Astrocyte (in vitro differentiated cells and primary cell): ENCODE measurements around the gene CLPSL1. TPM values are rescaled to one million over a fixed set of nuclear protein-coding genes. Genes with fewer than 3 reads are reported as not detected.

Source experiments
- DNase-seq: peaks from one replicate; pipeline ENCODE4 v3.0.0-alpha.2; 2010; ENCODE audit warnings: low read depth
- FAIRE-seq: peaks from 2 replicates; lab custom pipeline; 2011; peaks lifted over from hg19 to GRCh38; lab: Jason Lieb, UNC
- H2AFZ ChIP-seq: 2 replicates; pipeline ENCODE4 v1.6.0; 2012; ENCODE audit warnings: low read depth, low read length, inconsistent platforms
- H3K27ac ChIP-seq: 2 replicates; pipeline ENCODE4 v1.5.1; 2011; ENCODE audit warnings: low read depth, low read length, inconsistent platforms
- H3K27me3 ChIP-seq: 2 replicates; pipeline ENCODE4 v1.6.0; 2011; ENCODE audit warnings: low read length, inconsistent platforms; ENCODE audit not compliant: insufficient read depth
- H3K36me3 ChIP-seq: 2 replicates; pipeline ENCODE4 v1.5.1; 2011; ENCODE audit warnings: low read length, inconsistent platforms; ENCODE audit not compliant: insufficient read depth
- H3K4me1 ChIP-seq: 2 replicates; pipeline ENCODE4 v1.5.1; 2011; ENCODE audit warnings: low read length, inconsistent platforms; ENCODE audit not compliant: insufficient read depth
- H3K4me2 ChIP-seq: 2 replicates; pipeline ENCODE4 v1.6.0; 2012; ENCODE audit warnings: low read length, inconsistent platforms
- H3K4me3 ChIP-seq: 2 replicates; pipeline ENCODE4 v1.5.1; 2011; ENCODE audit warnings: low read depth, mild to moderate bottlenecking, low read length, inconsistent platforms; ENCODE audit not compliant: insufficient read depth
- H3K79me2 ChIP-seq: 2 replicates; pipeline ENCODE4 v1.6.0; 2012; ENCODE audit warnings: mild to moderate bottlenecking, low read length, inconsistent platforms; ENCODE audit not compliant: insufficient read depth
- H3K9ac ChIP-seq: 2 replicates; pipeline ENCODE4 v1.6.0; 2012; ENCODE audit warnings: mild to moderate bottlenecking, low read length, inconsistent platforms
- H3K9me3 ChIP-seq: 2 replicates; pipeline ENCODE4 v1.5.1; 2012; ENCODE audit warnings: low read depth, mild to moderate bottlenecking, low read length, inconsistent platforms; ENCODE audit not compliant: insufficient read depth
- H4K20me1 ChIP-seq: 2 replicates; pipeline ENCODE4 v1.6.0; 2012; ENCODE audit warnings: low read length, inconsistent platforms; ENCODE audit not compliant: insufficient read depth
- H3K27ac Mint-ChIP-seq: one replicate; pipeline ENCODE4 v1.8.0; 2021; ENCODE audit warnings: mild to moderate bottlenecking, mixed read lengths; ENCODE audit not compliant: unreplicated experiment
- H3K27me3 Mint-ChIP-seq: one replicate; pipeline ENCODE4 v1.8.0; 2021; ENCODE audit warnings: low read depth, mixed read lengths; ENCODE audit not compliant: unreplicated experiment
- H3K36me3 Mint-ChIP-seq: one replicate; pipeline ENCODE4 v1.8.0; 2021; ENCODE audit warnings: low read depth, mixed read lengths; ENCODE audit not compliant: unreplicated experiment
- H3K4me1 Mint-ChIP-seq: one replicate; pipeline ENCODE4 v1.8.0; 2021; ENCODE audit warnings: low read depth, mixed read lengths; ENCODE audit not compliant: unreplicated experiment
- H3K4me3 Mint-ChIP-seq: one replicate; pipeline ENCODE4 v1.8.0; 2021; ENCODE audit warnings: mild to moderate bottlenecking, moderate library complexity, mixed read lengths; ENCODE audit not compliant: unreplicated experiment
- H3K9me3 Mint-ChIP-seq: one replicate; pipeline ENCODE4 v1.8.0; 2021; ENCODE audit warnings: mild to moderate bottlenecking, mixed read lengths; ENCODE audit not compliant: unreplicated experiment
- CTCF ChIP-seq: IDR thresholded peaks from 2 replicates; pipeline ENCODE4 v1.5.1; 2011; ENCODE audit warnings: low read depth, mild to moderate bottlenecking, inconsistent platforms, low read length, moderate library complexity; ENCODE audit not compliant: insufficient read depth
- EZH2 ChIP-seq: IDR thresholded peaks from 2 replicates; pipeline ENCODE4 v1.6.1; 2012; ENCODE audit warnings: mild to moderate bottlenecking, low read length, inconsistent platforms; ENCODE audit not compliant: insufficient read depth
- total RNA-seq: library from RNA; stranded (reverse); gene quantifications from 2 replicates; pipeline ENCODE4 v1.2.1, GENCODE V29; 2021

Gene CLPSL1
- total RNA-seq, 1 donor from 2014 or later: not detected

DNA sequence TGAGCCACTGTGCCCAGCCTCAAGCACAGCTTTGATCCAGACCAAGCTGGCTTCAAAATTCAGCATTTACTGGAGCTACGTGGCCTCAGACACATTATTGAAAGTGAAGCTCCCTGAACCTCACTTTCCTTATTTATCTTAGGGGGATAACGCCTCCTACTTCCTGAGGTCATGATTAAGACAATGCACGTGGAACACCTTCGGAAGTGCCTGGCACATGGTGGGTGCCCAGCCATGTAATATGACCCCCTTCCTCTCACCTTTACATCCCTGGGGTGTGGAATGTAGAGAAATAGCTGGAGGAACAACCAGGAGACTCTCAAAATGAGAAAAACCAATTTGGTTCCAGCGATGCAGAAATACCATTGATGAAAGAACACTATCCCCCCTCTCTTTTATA, 17.9 kb downstream of the CLPSL1 start:
- Histone ChIP-seq H3K9ac (no peak overlapping the region), H3K36me3 (no peaks in the 10 kb centered on the region), H3K4me1 (no peaks in the 10 kb centered on the region), H3K27me3 (no peaks in the 10 kb centered on the region), H3K79me2 (no peaks in the 10 kb centered on the region), H2AFZ (no peak overlapping the region), H3K9me3 (no peaks in the 10 kb centered on the region), H3K27ac (no peak overlapping the region), H3K4me2 (no peak overlapping the region), H4K20me1 (no peaks in the 10 kb centered on the region), H3K4me3 (no peak overlapping the region)
- H3K36me3 Mint-ChIP-seq: peaks cover 3% of the 10 kb centered on the region
- no peak for DNase-seq
- H3K4me3 Mint-ChIP-seq: no peak overlapping the region
- H3K9me3 Mint-ChIP-seq: no peaks in the 10 kb centered on the region
- no peak overlapping the region for H3K27ac Mint-ChIP-seq
- TF ChIP-seq EZH2 (no peak), CTCF (no peak)
- no peaks in the 10 kb centered on the region for H3K4me1 Mint-ChIP-seq
- peaks cover 45% of the 10 kb centered on the region for H3K27me3 Mint-ChIP-seq
- no peak for FAIRE-seq

DNA sequence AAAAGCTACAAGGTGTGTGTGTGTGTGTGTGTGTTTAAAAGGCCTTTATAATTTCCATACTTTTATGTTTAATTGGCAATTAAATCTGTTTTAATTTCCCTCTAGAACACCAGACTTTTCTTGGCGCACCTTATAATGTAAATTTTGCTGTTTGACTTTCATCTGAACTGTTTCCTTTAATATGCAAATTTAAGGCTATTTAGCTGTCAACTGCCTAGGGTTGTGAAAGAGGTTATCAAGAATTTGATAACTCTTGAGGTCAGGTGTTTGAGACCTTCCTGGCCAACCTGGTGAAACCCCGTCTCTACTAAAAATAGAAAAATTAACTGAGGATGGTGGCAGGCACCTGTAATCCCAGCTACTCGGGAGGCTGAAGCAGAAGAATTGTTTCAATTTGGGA, 20.3 kb downstream of the CLPSL1 start:
- Histone ChIP-seq H3K9ac (no peak overlapping the region), H3K4me3 (no peak overlapping the region), H3K9me3 (no peaks in the 10 kb centered on the region), H3K27ac (no peak overlapping the region), H3K4me2 (no peak overlapping the region), H3K79me2 (no peaks in the 10 kb centered on the region), H3K4me1 (peaks cover 4% of the 10 kb centered on the region), H3K36me3 (no peaks in the 10 kb centered on the region), H2AFZ (no peak overlapping the region), H3K27me3 (no peaks in the 10 kb centered on the region), H4K20me1 (no peaks in the 10 kb centered on the region)
- Mint-ChIP-seq H3K9me3 (no peaks in the 10 kb centered on the region), H3K4me3 (no peak overlapping the region), H3K36me3 (peaks cover 1% of the 10 kb centered on the region), H3K27ac (no peak overlapping the region), H3K4me1 (no peaks in the 10 kb centered on the region), H3K27me3 (peaks cover 27% of the 10 kb centered on the region)
- DNase-seq (no peak), FAIRE-seq (no peak)
- TF ChIP-seq EZH2 (no peak), CTCF (no peak)

DNA sequence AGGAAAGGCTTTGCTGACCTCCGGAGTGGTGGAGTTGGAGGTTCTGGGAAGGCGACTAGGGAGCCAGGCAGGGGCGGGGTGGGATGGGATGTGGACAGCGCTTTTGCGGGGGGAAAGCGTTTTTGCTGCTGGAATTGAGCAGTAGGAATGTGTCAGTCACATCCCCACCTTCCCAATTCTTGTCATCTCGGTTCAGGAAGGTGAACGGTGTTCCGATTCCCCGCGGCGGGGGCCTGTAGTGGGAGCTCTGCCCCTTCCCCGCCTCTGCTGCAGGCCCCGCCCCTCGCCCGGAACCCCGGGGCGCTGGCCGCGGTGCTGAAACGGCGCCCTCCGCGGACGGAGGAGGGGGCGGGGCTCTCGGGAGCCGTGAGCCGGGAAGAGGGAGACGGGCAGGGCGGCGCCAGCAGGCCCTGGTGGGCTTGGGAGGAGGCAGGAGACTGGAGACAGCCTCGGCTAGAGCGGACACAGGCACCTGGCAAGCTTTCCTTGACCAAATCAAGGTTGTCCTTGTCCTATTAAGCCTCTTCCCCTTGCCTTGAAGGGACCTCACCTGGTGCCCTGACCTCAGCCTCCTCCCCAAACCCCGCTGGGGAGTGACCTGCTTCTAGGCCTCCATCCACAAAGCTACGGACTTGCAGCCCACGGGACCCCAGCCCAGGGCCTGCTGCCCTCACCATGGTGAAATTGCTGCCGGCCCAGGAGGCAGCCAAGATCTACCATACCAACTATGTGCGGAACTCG, 24.3 kb downstream of the CLPSL1 start, which contains the start of gene LHFPL5:
TSS of gene LHFPL5 (plus strand) at position 357 of the 741 bp plus-strand sequence. CDS start at position 676, 319 bp downstream.
- Histone ChIP-seq H4K20me1 (no peaks in the 10 kb centered on the region), H3K36me3 (no peaks in the 10 kb centered on the region), H3K9ac (no peak within 1 kb of the TSS), H3K4me1 (peaks cover 4% of the 10 kb centered on the region), H3K27me3 (peaks cover 3% of the 10 kb centered on the region), H3K79me2 (no peaks in the 10 kb centered on the region), H3K4me2 (peak within 1 kb of the TSS; percentile 84), H3K27ac (no peak within 1 kb of the TSS), H3K4me3 (peak within 1 kb of the TSS; percentile 49), H2AFZ (peak within 1 kb of the TSS; percentile 81), H3K9me3 (no peaks in the 10 kb centered on the region)
- TF ChIP-seq CTCF (no peak), EZH2 (no peak)
- no peak within 1 kb of the TSS for H3K27ac Mint-ChIP-seq
- peaks cover 26% of the 10 kb centered on the region for H3K27me3 Mint-ChIP-seq
- H3K4me1 Mint-ChIP-seq: no peaks in the 10 kb centered on the region
- no peaks in the 10 kb centered on the region for H3K9me3 Mint-ChIP-seq
- DNase-seq: no peak
- peak within 1 kb of the TSS; percentile 76 for H3K4me3 Mint-ChIP-seq
- H3K36me3 Mint-ChIP-seq: peaks cover 1% of the 10 kb centered on the region
- no peak for FAIRE-seq
